ENCODE measurements around the gene ADGRF3. TPM values are rescaled to one million over a fixed set of nuclear protein-coding genes. Genes with fewer than 3 reads are reported as not detected.

Gene ADGRF3
- total and polyA plus RNA-seq, 2 of the 8 experiments (the other 6 are each of a cell fraction or from before 2014, with no cell fraction given), result 0.54 to 0.69 TPM

GRCh38 chr2:26344581-26345282 lies 1.9 kb downstream of the ADGRF3 start:
- Histone ChIP-seq H3K27ac (ENCODE audit: low read depth, low read length) (peak overlapping the region; percentile 77), H2AFZ (ENCODE audit: low read length) (no peak overlapping the region), H3K18ac (ENCODE audit: extremely low read depth, low read length) (no peak overlapping the region), H4K91ac (replicated peaks; ENCODE audit: insufficient read length, low read length) (no peak overlapping the region), H3K56ac (replicated peaks; ENCODE audit: insufficient read length, low read depth, low read length) (no peak overlapping the region), H3K4ac (replicated peaks; ENCODE audit: insufficient read length, low read depth, low read length) (no peak overlapping the region), H4K5ac (ENCODE audit: insufficient read length, low read depth, low read length) (peak overlapping the region; percentile 66), H3K23me2 (ENCODE audit: low read depth, low read length) (peaks cover 5% of the 10 kb centered on the region), H4K8ac (ENCODE audit: extremely low read depth, insufficient read depth, low read length) (no peak overlapping the region), H3K9me3 (ENCODE audit: insufficient read depth in 2 of 2, low read depth in 1 of 2, low read length in 1 of 2) (no peaks in the 10 kb centered on the region), H3K4me3 (ENCODE audit: extremely low read depth in 1 of 4, insufficient read depth in 2 of 4, low read depth in 3 of 4, low read length in 4 of 4) (peak overlapping the region; percentile 60 to 96 (median 92)), H3K79me1 (ENCODE audit: low read depth, low read length) (no peaks in the 10 kb centered on the region; the same call in 1 of the 2 replicates), H2BK15ac (ENCODE audit: low read length) (no peak overlapping the region), H3K27me3 (replicated peaks in 1 of 4; ENCODE audit: control insufficient read depth in 3 of 4, extremely low read depth in 1 of 4, insufficient read depth in 3 of 4, low read length in 3 of 4) (no peaks in the 10 kb centered on the region; a peak in 1 of 7 replicates), H3K36me3 (ENCODE audit: control insufficient read depth in 2 of 4, insufficient read depth in 4 of 4, low read length in 3 of 4) (no peaks in the 10 kb centered on the region), H3K4me2 (ENCODE audit: insufficient read depth in 1 of 2, low read depth in 2 of 2, low read length in 2 of 2) (peak overlapping the region; percentile 63 to 98), H2AK5ac (ENCODE audit: low read depth, low read length) (no peak overlapping the region), H4K20me1 (replicated peaks in 1 of 2; ENCODE audit: control insufficient read depth in 1 of 2, insufficient read depth in 2 of 2, low read length in 2 of 2) (peaks cover 0 to 4% of the 10 kb centered on the region in 2 experiments), H3K23ac (ENCODE audit: insufficient read length) (no peak overlapping the region), H3K79me2 (ENCODE audit: control insufficient read depth in 1 of 2, insufficient read depth in 2 of 2, low read length in 2 of 2) (peaks cover 7 to 43% of the 10 kb centered on the region in 2 experiments), H3K4me1 (replicated peaks in 1 of 4; ENCODE audit: control insufficient read depth in 3 of 4, insufficient read depth in 4 of 4, low read length in 3 of 4) (no peaks in the 10 kb centered on the region; a peak in 3 of 7 replicates), H3K9ac (replicated peaks in 1 of 4; ENCODE audit: extremely low read depth in 1 of 4, low read depth in 3 of 4, low read length in 3 of 4) (peak overlapping the region in 3 of 4 experiments; percentile 87 to 95 (median 94); a peak in 6 of 7 replicates), H2BK12ac (ENCODE audit: low read depth, low read length) (no peak overlapping the region; the same call in 1 of the 2 replicates), H2BK20ac (ENCODE audit: low read length) (no peak overlapping the region), H2BK5ac (ENCODE audit: low read depth, low read length) (peak overlapping the region; percentile 99), H3K14ac (ENCODE audit: insufficient read length) (no peak overlapping the region), H2BK120ac (replicated peaks; ENCODE audit: low read depth, low read length) (no peak overlapping the region)
- DNase-seq (ENCODE audit: low read depth in 1 of 2, low spot score in 2 of 2), result no peak
- ChIA-PET CTCF (ENCODE audit: partially characterized antibody) (interaction anchor here (0.6 to 1.3 kb wide), 6 partner anchors 12 to 160 kb away, joined by 3 to 4 read pairs (median 3); no protein-coding TSS in a partner anchor), POLR2A (ENCODE audit: partially characterized antibody) (interaction anchor here (1.0 to 2.6 kb wide), 10 partner anchors 9 to 310 kb away, joined by 3 to 17 read pairs (median 4); partner anchors contain the start of genes HADHA, HADHB and RAB10)
- TF ChIP-seq JUND (IDR thresholded peaks at IDR 0.05; ENCODE audit: low read length), result peak; percentile 84
- TF ChIP-seq SIX5 (IDR thresholded peaks at IDR 0.05; ENCODE audit: low read depth, low read length), result no peak
- no peak for TF ChIP-seq EZH2 (IDR thresholded peaks at IDR 0.05; ENCODE audit: low read depth, low read length, severe bottlenecking)
- TF ChIP-seq SIN3A (conservative IDR thresholded peaks at IDR 0.05 in 1 of 2, IDR thresholded peaks at IDR 0.05 in 1 of 2; ENCODE audit: low read depth in 1 of 2, low read length in 2 of 2), result no peak
- TF ChIP-seq CREB1 (IDR thresholded peaks at IDR 0.05), result peak; percentile 36; the same call in 1 of the 2 replicates
- peak; percentile 33; the same call in 1 of the 2 replicates for TF ChIP-seq POLR2AphosphoS5 (IDR thresholded peaks at IDR 0.05; ENCODE audit: low read depth, low read length)
- no peak for TF ChIP-seq POU5F1 (IDR thresholded peaks at IDR 0.05; ENCODE audit: low read depth, low read length)
- no peak for TF ChIP-seq CHD1 (IDR thresholded peaks at IDR 0.05; ENCODE audit: low read depth, low read length)
- TF ChIP-seq TEAD4 (IDR thresholded peaks at IDR 0.05; ENCODE audit: low read depth, low read length), result peak; percentile 94
- 0 out of 2 replicates have a peak, but pooled peaks have one; percentile 64 for TF ChIP-seq JUN (IDR thresholded peaks at IDR 0.05; ENCODE audit: low read depth, low read length)
- WGBS, 2 experiments (ENCODE audit: extremely low coverage in 1 of 2, insufficient coverage in 1 of 2, insufficient read length in 1 of 2, insufficient replicate concordance in 2 of 2, low coverage in 1 of 2, low lambda C conversion rate in 2 of 2, missing lambda C conversion rate in 1 of 2), result 50% methylated on average over 17 of the region's 17 CpGs; no CpG with 5 or more reads in 1 of the 2 experiments
- FAIRE-seq, result no peak
